Esophagus squamous epithelium (tissue), 4 donors: ENCODE data around the gene SS18L1.

Experiments
- POLR2A ChIP-seq, 4 donors: fragments of 450-650 bp; IDR thresholded peaks; one replicate each; pipeline ENCODE4 v1.6.1; 2017; ENCODE audit warnings: antibody characterized with exemption in 4 of 4, mild to moderate bottlenecking in 4 of 4, moderate library complexity in 3 of 4
- TF ChIP-seq, protein P1 (sequence below), 6 experiments: fragments of 450-650 bp in 4 of 6; fragments of 200-600 bp in 2 of 6; sonication (generic) in 2 of 6; IDR thresholded peaks; one replicate each; pipeline ENCODE4 v1.5.1; 2016 to 2019; ENCODE audit warnings: antibody characterized with exemption in 6 of 6, mild to moderate bottlenecking in 4 of 6, moderate library complexity in 4 of 6

DNA sequence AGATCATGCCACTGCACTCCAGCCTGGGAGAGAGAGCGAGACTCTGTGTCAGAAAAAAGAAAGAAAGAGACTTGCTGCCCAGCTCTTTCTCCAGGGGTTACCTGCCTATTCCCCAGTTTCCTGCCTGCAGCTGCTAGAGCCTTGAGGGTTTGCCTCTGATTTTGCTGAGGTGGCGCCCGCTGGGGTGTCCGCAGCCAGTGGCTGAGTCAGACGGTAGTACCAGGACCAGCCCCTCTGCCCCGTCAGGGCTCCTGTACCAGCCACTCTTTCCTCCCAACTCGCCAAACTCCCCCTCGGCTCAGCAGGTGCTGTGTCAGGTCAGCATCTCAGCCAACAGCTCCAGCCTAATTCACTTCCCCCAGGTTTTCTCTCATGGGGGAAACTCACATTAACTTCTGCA, 28.7 kb upstream of the SS18L1 start:
- no peak for TF ChIP-seq POLR2A (IDR thresholded peaks at IDR 0.05)
- TF ChIP-seq, protein P1, sequence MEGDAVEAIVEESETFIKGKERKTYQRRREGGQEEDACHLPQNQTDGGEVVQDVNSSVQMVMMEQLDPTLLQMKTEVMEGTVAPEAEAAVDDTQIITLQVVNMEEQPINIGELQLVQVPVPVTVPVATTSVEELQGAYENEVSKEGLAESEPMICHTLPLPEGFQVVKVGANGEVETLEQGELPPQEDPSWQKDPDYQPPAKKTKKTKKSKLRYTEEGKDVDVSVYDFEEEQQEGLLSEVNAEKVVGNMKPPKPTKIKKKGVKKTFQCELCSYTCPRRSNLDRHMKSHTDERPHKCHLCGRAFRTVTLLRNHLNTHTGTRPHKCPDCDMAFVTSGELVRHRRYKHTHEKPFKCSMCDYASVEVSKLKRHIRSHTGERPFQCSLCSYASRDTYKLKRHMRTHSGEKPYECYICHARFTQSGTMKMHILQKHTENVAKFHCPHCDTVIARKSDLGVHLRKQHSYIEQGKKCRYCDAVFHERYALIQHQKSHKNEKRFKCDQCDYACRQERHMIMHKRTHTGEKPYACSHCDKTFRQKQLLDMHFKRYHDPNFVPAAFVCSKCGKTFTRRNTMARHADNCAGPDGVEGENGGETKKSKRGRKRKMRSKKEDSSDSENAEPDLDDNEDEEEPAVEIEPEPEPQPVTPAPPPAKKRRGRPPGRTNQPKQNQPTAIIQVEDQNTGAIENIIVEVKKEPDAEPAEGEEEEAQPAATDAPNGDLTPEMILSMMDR (IDR thresholded peaks at IDR 0.05): no peak
